Dendritic cell treated with granulocyte-macrophage colony-stimulating factor and Interleukin-4, amounts not matched to agents 40 ng/mL and 50 ng/mL, for 4 days (primary cell): ENCODE measurements around the gene IL27RA.
A peak's percentile ranks its signal among the peaks of the same experiment; 100 is the strongest.

Experiments
- H3K27ac Mint-ChIP-seq: one replicate; pipeline ENCODE4 v1.8.0; 2022; ENCODE audit warnings: mild to moderate bottlenecking, mixed read lengths
- H3K27me3 Mint-ChIP-seq: one replicate; pipeline ENCODE4 v1.8.0; 2022; ENCODE audit warnings: mild to moderate bottlenecking, mixed read lengths
- H3K36me3 Mint-ChIP-seq: one replicate; pipeline ENCODE4 v1.8.0; 2022; ENCODE audit warnings: low read depth, mixed read lengths
- H3K4me1 Mint-ChIP-seq: one replicate; pipeline ENCODE4 v1.8.0; 2022; ENCODE audit warnings: low read depth, mixed read lengths
- H3K4me3 Mint-ChIP-seq: one replicate; pipeline ENCODE4 v1.8.0; 2022; ENCODE audit warnings: mild to moderate bottlenecking, moderate library complexity, mixed read lengths
- H3K9me3 Mint-ChIP-seq: one replicate; pipeline ENCODE4 v1.8.0; 2022; ENCODE audit warnings: mixed read lengths
- intact Hi-C: fragments of 100-400 bp; cut with micrococcal nuclease; formaldehyde crosslinking; loops from one replicate; pipeline ENCODE4 v1.15.0; 2022

Gene IL27RA

DNA sequence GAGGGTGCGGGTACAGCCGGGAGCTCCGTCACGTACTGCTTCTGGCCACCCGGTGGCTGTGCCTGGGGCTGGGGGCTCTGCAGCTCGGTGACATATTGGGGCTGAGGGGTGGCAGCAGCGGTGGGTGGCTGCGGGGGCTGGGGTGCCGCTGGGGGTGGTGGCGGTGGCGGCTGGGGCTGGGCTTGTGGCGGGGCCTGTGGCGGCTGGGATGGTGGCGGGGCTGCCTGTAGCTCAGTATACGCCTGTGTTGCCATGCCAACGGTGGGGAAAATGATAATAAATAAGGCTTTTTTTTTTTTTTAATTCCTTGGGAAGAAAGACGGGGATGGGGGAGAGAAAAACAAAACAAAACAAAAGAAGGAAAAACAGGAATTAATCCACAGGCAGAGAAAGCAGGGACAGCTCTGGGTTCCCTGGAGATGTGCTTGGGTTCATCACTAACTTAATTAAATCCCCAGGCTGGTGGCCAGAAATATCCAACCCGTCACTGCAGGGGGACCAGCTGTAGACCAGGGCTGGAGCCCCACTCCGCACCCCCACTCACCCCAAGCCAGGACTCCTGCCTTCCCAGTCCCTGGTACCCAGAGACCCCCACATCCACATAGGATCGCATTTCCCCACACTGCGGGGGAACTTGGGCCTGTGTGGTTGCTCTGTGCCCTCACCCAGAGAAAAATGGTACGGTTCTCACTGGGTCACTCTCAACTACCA lies 37.8 kb upstream of the IL27RA start:
- H3K36me3 Mint-ChIP-seq = peaks cover 84% of the 10 kb centered on the region
- peaks cover 48% of the 10 kb centered on the region for H3K4me1 Mint-ChIP-seq
- no peak overlapping the region for H3K4me3 Mint-ChIP-seq
- intact Hi-C loops = no loop called here
- H3K27ac Mint-ChIP-seq = no peak overlapping the region
- no peaks in the 10 kb centered on the region for H3K9me3 Mint-ChIP-seq
- no peaks in the 10 kb centered on the region for H3K27me3 Mint-ChIP-seq

DNA sequence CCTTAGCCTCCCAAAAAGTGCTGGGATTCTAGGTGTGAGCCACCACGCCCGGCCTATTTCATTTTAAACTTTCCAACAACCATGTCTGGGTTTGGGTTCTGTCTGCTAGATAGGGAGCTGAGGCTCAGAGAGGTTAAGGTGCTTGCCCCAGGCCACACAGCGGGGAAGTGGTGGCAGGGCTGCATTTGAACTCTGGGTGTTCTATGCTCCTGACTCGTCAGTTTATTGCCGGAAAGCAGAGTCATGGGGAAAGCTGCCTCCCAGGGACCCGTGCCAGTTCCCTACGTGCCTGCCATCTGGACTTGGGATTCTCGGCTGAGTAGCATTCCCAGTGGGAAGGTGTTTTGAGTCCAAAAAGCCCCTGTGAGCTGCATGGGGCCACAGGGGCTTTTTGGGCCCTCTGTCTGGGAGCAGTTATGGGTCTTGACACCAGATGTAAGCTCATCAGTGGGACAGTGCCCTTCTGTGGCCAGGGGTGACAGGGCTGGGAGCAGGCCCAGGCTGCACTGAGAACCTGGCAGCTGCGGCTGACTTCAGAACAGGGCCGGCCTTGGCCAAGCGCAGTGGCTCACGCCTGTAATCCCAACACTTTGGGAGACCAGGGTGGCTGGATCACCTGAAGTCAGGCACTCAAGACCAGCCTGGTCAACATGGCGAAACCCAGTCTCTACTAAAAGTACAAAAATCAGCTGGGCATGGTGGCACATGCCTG lies 36.4 kb upstream of the IL27RA start:
- no peaks in the 10 kb centered on the region for H3K9me3 Mint-ChIP-seq
- H3K27me3 Mint-ChIP-seq = no peaks in the 10 kb centered on the region
- intact Hi-C loops = no loop called here
- no peak overlapping the region for H3K4me3 Mint-ChIP-seq
- peaks cover 35% of the 10 kb centered on the region for H3K4me1 Mint-ChIP-seq
- H3K27ac Mint-ChIP-seq = peak overlapping the region; percentile 45
- peaks cover 79% of the 10 kb centered on the region for H3K36me3 Mint-ChIP-seq

DNA sequence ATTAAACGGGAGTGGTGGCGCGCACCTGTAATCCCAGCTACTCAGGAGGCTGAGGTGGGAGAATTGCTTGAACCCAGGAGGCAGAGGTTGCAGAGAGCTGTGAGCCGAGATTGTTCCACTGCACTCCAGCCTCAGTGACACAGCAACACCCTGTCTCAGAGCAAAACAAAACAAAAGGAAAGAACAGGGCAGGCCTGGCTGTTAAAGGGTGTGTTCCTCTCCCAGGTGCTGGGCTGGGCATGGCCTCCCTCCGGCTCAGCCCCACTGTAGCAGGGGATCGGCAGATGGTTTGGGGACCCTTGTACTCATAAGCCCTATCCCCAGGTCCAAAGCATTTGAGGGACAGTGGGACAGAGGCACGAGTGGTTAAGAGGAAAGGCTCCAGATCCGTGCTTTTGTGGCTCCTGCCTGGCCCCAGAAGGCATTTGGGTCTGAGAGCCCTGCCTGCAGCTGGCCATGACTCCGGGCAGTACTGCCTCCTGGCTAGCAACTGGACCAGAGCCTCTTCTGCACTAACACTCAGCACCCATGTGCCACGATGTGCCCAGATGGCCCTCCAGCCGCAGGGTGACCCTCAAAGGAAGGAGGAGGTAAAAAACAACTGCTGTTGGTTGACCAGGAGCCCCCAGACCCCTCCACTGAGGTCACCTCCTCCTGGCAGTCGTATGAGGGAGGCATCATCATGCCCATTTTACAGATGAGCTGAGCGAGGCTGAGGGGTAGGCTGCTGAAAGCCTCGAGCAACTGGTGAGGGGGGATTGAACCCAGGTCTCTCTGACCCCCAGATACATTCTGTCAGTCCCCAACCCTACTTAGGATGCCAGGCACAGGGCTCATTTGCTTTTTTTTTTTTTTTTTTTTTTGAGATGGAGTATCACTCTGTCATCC lies 35.4 kb upstream of the IL27RA start:
- no peaks in the 10 kb centered on the region for H3K27me3 Mint-ChIP-seq
- peaks cover 38% of the 10 kb centered on the region for H3K4me1 Mint-ChIP-seq
- H3K9me3 Mint-ChIP-seq = no peaks in the 10 kb centered on the region
- peaks cover 79% of the 10 kb centered on the region for H3K36me3 Mint-ChIP-seq
- H3K27ac Mint-ChIP-seq = no peak overlapping the region
- intact Hi-C loops = no loop called here
- H3K4me3 Mint-ChIP-seq = no peak overlapping the region

DNA sequence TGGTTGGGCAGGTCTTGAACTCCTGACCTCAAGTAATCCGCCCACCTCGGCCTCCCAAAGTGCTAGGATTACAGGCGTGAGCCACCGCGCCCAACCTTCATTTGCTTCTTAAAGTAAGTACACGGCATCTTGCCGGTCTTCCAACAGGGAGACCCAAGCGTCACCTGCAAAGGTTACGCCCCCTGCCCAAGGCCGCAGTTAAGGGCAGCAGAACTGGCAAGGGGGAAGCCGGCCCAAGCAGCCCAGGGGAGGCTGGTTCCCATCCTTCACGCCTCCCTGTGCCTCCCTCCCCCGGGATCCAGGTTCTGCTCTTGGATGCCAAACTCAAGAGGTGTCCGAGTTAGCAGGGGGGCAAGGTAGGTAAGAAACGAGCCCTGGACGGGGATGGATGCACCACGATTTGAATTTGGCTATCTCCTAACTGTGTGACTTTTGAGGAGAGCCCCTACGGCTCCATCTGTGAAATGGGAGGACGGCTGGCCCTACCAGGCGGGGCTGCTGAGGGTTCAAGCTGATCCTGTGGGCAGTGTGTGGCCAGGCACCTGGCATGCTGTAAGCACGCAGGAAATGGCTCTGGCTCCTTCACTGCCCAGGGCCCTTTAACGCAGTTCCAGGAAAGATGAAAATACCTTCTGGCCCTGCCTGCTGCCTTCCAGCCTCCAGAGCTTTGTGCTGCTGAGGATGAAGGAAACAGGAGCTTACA lies 34.5 kb upstream of the IL27RA start:
- Mint-ChIP-seq H3K27ac (no peak overlapping the region), H3K27me3 (no peaks in the 10 kb centered on the region), H3K4me1 (peaks cover 46% of the 10 kb centered on the region), H3K9me3 (no peaks in the 10 kb centered on the region), H3K4me3 (no peak overlapping the region), H3K36me3 (peaks cover 72% of the 10 kb centered on the region)
- intact Hi-C loops = no loop called here

DNA sequence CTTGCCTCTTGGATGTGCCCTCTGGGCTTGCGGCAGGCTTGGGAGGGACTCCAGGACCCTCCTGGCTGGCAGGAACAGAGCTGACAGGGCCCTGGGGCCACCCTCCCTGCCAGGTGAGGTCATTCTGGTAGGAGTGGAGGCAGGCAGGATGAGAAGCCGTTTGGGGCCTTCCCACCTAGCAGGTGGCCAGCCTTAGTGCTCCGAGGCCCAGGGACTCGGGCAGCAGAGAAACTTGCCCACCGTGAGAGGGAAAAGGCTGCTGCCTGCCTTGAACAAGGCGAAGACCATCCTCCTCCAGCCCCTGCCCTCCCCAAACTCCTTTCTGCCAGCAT lies 34.0 kb upstream of the IL27RA start:
- H3K4me1 Mint-ChIP-seq = peaks cover 51% of the 10 kb centered on the region
- intact Hi-C loops = no loop called here
- H3K27me3 Mint-ChIP-seq = no peaks in the 10 kb centered on the region
- H3K36me3 Mint-ChIP-seq = peaks cover 72% of the 10 kb centered on the region
- no peak overlapping the region for H3K4me3 Mint-ChIP-seq
- H3K27ac Mint-ChIP-seq = peak overlapping the region; percentile 68
- no peaks in the 10 kb centered on the region for H3K9me3 Mint-ChIP-seq

DNA sequence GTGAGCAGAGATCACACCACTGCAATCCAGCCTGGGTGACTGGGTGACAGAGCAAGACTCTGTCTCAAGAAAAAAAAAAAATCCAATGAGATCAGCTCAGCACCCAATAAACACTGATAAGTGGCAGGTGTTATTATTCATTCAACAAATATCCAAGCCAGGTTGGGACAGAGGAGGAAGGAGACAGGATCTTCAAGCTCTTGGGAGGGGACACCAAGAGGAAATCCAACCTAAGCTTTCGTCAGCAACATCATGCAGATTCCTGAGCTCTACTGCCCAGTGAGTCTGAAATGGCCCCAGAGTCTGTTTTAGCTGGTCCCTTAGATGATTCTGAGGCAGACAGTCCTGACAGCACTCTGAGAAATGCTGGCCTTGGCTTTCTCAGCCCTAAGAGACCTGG lies 33.1 kb upstream of the IL27RA start:
- Mint-ChIP-seq H3K9me3 (no peaks in the 10 kb centered on the region), H3K27ac (no peak overlapping the region), H3K27me3 (no peaks in the 10 kb centered on the region), H3K36me3 (peaks cover 63% of the 10 kb centered on the region), H3K4me1 (peaks cover 59% of the 10 kb centered on the region), H3K4me3 (no peak overlapping the region)
- intact Hi-C loops = no loop called here

DNA sequence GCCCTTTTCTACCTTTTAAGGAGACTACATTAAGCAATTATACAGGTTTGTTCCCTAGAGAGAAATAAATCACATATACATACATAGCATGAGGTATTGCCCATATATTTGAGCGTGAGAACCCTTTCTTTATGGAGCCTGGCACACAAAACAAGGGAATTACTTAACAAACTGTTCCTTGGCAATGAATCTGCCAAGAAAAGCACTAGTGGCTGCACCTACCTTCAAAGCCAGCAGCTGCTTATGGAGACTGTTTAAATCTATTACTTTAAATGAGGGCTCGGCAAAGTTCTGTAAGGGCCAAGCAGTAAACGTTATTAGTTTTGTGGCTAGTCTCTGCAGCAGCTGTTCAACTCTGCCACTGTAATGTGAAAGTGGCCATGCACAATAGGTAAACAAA lies 32.5 kb upstream of the IL27RA start:
- Mint-ChIP-seq H3K36me3 (peaks cover 57% of the 10 kb centered on the region), H3K9me3 (no peaks in the 10 kb centered on the region), H3K27ac (no peak overlapping the region), H3K27me3 (no peaks in the 10 kb centered on the region), H3K4me3 (no peak overlapping the region), H3K4me1 (peaks cover 64% of the 10 kb centered on the region)
- intact Hi-C loops = no loop called here

DNA sequence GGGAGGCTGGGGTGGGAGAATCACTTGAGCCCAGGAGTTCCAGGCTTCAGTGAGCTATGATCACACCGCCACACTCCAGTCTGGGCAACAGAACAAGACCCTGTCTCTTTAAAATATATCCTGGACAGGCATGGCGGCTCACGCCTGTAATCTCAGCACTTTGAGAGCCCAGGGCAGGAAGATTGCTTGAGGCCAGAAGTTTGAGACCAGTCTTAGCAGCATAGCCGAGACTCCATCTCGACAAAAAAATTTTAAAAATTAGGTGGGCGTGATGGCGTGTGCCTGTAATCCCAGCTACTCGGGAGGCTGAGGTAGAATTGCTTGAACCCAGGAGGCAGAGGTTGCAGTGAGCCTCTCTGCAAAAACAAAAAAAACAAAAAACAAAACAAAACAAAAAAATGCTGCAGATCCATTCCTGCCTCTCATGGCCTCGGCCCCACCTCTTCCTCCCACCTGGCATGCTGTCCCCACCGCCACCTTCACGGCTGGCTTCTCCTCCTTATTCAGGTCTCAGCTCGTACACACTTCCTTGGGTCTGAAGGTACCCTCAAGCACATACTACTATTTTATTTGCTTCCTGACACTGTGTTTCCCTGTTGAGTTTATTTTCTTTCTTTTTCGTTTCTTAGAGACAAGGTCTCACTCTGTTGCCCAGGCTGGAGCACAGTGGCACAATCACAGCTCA lies 30.7 kb upstream of the IL27RA start:
- Mint-ChIP-seq H3K4me3 (no peak overlapping the region), H3K27ac (peak overlapping the region; percentile 100), H3K9me3 (no peaks in the 10 kb centered on the region), H3K36me3 (peaks cover 47% of the 10 kb centered on the region), H3K4me1 (peaks cover 71% of the 10 kb centered on the region), H3K27me3 (no peaks in the 10 kb centered on the region)
- intact Hi-C loops = no loop called here

DNA sequence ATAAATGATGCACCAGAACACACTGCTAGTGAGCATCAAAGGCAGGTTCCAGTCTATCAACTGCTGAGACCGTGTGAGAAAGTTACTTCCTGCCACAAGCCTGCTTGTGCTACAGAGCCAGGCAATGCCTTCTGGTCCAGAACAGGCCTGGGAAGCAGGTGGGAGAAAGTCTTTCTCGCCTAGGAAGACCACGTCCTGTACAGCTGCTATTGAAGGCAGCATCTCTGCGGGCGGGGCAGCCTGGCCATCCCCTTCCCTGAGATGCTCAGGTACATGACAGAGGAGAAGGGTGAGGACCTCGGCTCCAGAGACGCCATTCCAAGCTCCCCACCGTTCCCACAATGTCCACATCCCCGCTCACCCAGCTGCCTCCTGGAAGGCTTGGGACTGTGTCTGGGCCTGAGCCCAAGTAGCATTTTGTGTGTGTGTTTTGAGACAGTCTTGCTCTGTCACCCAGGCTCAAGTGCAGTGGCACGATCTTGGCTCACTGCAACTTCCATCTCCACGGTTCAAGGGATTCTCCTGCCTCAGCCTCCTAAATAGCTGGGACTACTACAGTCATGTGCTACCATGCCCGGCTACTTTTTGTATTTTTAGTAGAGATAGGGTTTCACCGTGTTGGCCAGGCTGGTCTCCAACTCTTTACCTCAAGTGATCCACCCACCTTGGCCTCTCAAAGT lies 28.9 kb upstream of the IL27RA start:
- intact Hi-C loops = no loop called here
- H3K36me3 Mint-ChIP-seq = peaks cover 43% of the 10 kb centered on the region
- H3K9me3 Mint-ChIP-seq = no peaks in the 10 kb centered on the region
- peaks cover 68% of the 10 kb centered on the region for H3K4me1 Mint-ChIP-seq
- peak overlapping the region; percentile 100 for H3K27ac Mint-ChIP-seq
- no peaks in the 10 kb centered on the region for H3K27me3 Mint-ChIP-seq
- H3K4me3 Mint-ChIP-seq = no peak overlapping the region

DNA sequence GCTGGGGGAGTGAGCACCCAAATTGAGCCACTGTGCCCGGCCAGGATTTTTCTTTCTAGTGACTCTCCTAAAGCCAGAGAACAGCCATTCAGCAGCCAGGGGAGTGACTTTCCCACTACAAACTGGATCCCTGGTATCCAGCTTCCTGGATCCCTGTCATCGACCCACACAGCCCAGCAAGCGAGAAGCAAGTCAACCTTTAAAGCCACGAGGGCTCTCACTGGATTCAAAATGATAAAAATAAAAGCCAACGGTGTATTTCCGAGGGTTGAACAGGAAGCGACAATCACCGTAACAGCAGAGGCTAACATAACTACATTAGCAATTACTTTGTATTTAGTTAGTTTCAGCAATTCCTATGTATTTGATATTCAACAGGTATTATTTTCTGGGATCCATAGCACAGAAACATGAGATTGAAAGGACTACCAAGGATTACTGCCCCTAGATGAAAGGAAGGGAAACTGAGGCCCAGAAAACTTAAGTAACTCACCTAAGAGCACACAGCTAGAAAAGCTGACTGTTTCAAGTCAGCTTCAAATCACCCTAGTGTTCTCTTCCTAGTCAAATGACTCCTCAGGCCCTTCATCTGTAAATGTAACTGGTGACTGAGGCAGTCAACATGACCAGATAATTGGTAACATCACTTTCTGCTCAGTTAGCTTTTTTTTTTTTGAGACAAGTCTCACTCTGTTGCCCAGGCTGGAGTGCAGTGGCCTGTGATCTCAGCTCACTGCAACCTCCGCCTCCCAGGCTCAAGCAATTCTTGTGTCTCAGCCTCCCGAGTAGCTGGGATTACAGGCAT lies 28.1 kb upstream of the IL27RA start:
- peaks cover 35% of the 10 kb centered on the region for H3K36me3 Mint-ChIP-seq
- intact Hi-C loops = loop anchor here (2.0 kb wide), 2 partner anchors 17 to 25 kb away; no protein-coding TSS in a partner anchor

DNA sequence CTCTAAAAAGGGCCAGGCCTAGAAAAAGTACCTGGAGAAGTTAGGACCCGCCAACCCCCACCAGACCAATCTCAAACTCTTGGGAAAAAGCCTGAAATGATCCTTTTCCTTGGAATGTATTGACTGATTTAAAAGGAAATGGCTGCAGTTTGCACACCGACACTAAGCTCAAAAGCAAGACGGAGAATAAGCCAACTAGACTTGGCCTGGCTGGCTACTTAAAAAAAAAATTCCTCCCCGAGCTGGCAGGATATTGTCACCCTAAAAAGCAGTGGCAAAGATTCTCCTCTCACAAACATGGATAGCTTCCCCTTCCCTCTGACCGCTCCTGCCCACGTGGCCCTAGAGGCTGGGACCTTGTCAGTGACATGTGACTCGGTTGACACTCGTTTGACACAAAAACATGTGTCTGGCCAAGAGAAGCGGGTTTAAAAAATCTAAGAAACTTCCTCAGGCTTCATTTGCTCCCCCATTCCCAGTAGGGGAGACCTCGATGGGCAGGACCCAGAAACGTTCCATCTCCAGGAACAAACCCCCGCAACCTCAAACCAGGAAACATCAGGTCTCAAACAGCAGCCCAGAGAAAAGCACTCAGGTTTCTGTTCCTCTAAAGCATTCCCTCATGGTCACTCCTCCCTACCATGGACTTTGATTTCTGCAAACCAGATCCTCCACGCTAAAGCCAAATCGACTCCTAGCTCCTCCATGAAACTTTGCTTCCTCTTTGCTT lies 26.8 kb upstream of the IL27RA start:
- Mint-ChIP-seq H3K4me3 (peak overlapping the region; percentile 75), H3K27me3 (no peaks in the 10 kb centered on the region)

More for the DNA sequence above, 28.1 kb upstream of the IL27RA start:
- Mint-ChIP-seq H3K27ac (peak overlapping the region; percentile 100), H3K9me3 (no peaks in the 10 kb centered on the region), H3K4me3 (no peak overlapping the region), H3K4me1 (peaks cover 62% of the 10 kb centered on the region), H3K27me3 (no peaks in the 10 kb centered on the region)

More for the DNA sequence above, 26.8 kb upstream of the IL27RA start:
- intact Hi-C loops = loop anchor here (1.0 to 5.0 kb wide), 4 partner anchors 18 to 52 kb away; partner anchors contain the start of gene DCAF15
- no peaks in the 10 kb centered on the region for H3K9me3 Mint-ChIP-seq
- H3K36me3 Mint-ChIP-seq = peaks cover 27% of the 10 kb centered on the region
- H3K4me1 Mint-ChIP-seq = peaks cover 67% of the 10 kb centered on the region
- H3K27ac Mint-ChIP-seq = peak overlapping the region; percentile 100
